ENCODE measurements around the gene ADORA1. TPM values are rescaled to one million over a fixed set of nuclear protein-coding genes. Genes with fewer than 3 reads are reported as not detected.

Gene ADORA1
- total and polyA plus RNA-seq, 2 experiments from 2014 or later, result 8.5 to 22.2 TPM

DNA sequence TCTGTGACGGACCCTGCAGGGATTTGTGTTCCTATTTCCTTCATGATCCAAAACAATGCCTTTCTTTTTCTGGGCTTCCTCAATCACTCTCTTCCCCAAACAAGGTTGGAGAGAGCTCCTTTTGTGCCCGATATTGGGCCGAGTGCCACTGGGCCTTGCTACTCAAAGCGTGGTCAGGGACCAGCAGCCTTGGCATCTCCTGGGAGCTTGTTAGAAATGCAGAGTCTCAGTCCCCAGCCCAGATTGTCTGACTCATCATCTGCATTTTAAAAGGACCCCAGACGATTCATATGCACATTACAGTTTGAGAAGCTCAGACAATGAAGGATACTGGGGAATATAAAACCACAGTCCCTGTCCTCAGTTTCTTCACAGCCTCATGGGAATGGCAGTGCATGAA lies 19.9 kb downstream of the ADORA1 start:
- TF ChIP-seq, protein P1, sequence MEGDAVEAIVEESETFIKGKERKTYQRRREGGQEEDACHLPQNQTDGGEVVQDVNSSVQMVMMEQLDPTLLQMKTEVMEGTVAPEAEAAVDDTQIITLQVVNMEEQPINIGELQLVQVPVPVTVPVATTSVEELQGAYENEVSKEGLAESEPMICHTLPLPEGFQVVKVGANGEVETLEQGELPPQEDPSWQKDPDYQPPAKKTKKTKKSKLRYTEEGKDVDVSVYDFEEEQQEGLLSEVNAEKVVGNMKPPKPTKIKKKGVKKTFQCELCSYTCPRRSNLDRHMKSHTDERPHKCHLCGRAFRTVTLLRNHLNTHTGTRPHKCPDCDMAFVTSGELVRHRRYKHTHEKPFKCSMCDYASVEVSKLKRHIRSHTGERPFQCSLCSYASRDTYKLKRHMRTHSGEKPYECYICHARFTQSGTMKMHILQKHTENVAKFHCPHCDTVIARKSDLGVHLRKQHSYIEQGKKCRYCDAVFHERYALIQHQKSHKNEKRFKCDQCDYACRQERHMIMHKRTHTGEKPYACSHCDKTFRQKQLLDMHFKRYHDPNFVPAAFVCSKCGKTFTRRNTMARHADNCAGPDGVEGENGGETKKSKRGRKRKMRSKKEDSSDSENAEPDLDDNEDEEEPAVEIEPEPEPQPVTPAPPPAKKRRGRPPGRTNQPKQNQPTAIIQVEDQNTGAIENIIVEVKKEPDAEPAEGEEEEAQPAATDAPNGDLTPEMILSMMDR (IDR thresholded peaks at IDR 0.05; ENCODE audit: low read depth, low read length), result no peak
- no peaks in the 10 kb centered on the region for H3K9me3 ChIP-seq (ENCODE audit: low read depth)

DNA sequence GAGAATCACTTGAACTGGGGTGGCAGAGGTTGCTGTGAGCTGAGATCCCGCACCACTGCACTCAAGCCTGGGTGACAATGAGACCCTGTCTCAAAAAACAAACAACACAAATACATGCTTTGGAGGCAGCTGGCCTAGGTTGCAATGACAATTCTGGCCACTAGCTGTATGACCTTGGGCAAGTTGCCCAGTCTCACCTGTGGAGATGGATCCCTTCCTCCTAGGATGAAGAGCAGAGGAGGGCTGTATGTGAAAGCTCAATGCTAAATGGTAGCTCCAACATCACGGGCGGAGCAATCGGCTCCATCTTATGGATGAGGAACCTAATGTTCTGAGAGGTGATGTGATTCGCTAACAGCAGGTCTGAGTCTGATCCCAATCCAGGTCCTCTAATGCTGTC lies 20.6 kb downstream of the ADORA1 start:
- H3K4me1 ChIP-seq (ENCODE audit: low read depth), result peaks cover 56% of the 10 kb centered on the region
- TF ChIP-seq, protein P1 (IDR thresholded peaks at IDR 0.05; ENCODE audit: low read depth, low read length), result peak; percentile 21
- peak overlapping the region; percentile 72 for H3K27ac ChIP-seq
- H3K27me3 ChIP-seq, result no peaks in the 10 kb centered on the region
- no peaks in the 10 kb centered on the region for H3K9me3 ChIP-seq (ENCODE audit: low read depth)
- DNase-seq (ENCODE audit: low read depth in 1 of 2, low spot score in 1 of 2), result no peak
- H3K4me3 ChIP-seq, result no peak overlapping the region
- H3K36me3 ChIP-seq, result no peaks in the 10 kb centered on the region

More for the DNA sequence above, 19.9 kb downstream of the ADORA1 start:
- H3K27ac ChIP-seq, result no peak overlapping the region
- no peaks in the 10 kb centered on the region for H3K27me3 ChIP-seq
- H3K36me3 ChIP-seq, result no peaks in the 10 kb centered on the region
- H3K4me1 ChIP-seq (ENCODE audit: low read depth), result peaks cover 48% of the 10 kb centered on the region
- H3K4me3 ChIP-seq, result no peak overlapping the region
- no peak for DNase-seq (ENCODE audit: low read depth in 1 of 2, low spot score in 1 of 2)

DNA sequence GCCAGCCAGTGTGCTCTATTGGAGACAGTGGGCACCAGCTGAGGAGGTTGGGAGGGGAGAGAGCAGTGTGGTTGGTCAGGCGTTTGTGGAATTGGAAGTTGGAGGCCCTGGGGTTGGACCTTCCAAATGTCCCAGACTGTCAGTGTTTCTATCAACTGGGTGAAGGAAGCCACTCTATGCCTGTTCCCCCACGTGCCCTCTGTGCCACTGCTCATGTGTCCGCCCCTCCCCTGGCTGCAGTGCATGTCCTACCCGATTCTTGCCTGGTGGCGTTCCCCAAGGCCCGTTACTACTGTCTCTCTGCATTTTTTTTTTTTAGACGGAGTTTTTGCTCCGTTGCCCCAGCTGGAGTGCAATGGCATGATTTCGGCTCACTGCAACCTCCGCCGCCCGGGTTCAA lies 21.1 kb downstream of the ADORA1 start:
- H3K27me3 ChIP-seq, result no peaks in the 10 kb centered on the region
- DNase-seq (ENCODE audit: low read depth in 1 of 2, low spot score in 1 of 2), result no peak
- TF ChIP-seq, protein P1 (IDR thresholded peaks at IDR 0.05; ENCODE audit: low read depth, low read length), result no peak
- H3K4me1 ChIP-seq (ENCODE audit: low read depth), result peaks cover 60% of the 10 kb centered on the region
- no peak overlapping the region for H3K4me3 ChIP-seq
- H3K36me3 ChIP-seq, result no peaks in the 10 kb centered on the region
- no peaks in the 10 kb centered on the region for H3K9me3 ChIP-seq (ENCODE audit: low read depth)
- peak overlapping the region; percentile 72 for H3K27ac ChIP-seq

DNA sequence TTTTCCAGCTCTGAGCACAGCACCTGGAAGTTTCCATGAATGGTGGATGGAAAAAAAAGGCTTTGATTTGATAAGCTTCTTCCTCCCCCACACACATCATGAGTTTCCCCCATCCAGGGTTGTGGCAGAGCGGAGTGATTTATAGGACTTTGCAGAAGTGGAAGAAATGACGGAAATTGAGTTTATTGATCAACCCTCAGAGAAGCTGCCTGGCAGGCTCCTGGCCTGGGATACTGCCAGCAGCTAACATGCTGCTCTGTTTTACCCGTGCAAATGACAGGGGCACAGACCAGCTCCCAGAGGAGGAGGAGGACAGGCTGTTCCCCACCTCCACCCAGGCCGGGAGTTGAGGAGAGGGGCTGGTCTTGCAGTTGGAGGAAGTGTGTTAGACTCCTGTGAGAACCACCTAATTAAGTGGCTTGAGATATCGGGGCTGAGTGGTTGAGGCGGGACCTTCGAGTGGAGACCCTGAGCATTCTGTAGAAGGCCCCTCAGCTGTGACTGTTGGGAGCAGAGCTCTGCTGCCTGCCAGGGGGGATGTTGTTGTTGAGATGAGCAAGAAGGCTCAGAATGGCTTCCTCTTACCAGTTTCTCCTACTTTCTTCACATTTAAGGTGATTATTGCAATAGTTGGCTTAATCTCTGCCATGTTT lies 21.8 kb downstream of the ADORA1 start:
- peak in 1 of 2 donors; percentile 73 for DNase-seq (ENCODE audit: low read depth in 1 of 2, low spot score in 1 of 2)
- Histone ChIP-seq H3K9me3 (ENCODE audit: low read depth) (no peaks in the 10 kb centered on the region), H3K36me3 (no peaks in the 10 kb centered on the region), H3K27me3 (no peaks in the 10 kb centered on the region), H3K4me3 (no peak overlapping the region), H3K4me1 (ENCODE audit: low read depth) (peaks cover 67% of the 10 kb centered on the region), H3K27ac (peak overlapping the region; percentile 72)
- TF ChIP-seq, protein P1 (IDR thresholded peaks at IDR 0.05; ENCODE audit: low read depth, low read length), result no peak

DNA sequence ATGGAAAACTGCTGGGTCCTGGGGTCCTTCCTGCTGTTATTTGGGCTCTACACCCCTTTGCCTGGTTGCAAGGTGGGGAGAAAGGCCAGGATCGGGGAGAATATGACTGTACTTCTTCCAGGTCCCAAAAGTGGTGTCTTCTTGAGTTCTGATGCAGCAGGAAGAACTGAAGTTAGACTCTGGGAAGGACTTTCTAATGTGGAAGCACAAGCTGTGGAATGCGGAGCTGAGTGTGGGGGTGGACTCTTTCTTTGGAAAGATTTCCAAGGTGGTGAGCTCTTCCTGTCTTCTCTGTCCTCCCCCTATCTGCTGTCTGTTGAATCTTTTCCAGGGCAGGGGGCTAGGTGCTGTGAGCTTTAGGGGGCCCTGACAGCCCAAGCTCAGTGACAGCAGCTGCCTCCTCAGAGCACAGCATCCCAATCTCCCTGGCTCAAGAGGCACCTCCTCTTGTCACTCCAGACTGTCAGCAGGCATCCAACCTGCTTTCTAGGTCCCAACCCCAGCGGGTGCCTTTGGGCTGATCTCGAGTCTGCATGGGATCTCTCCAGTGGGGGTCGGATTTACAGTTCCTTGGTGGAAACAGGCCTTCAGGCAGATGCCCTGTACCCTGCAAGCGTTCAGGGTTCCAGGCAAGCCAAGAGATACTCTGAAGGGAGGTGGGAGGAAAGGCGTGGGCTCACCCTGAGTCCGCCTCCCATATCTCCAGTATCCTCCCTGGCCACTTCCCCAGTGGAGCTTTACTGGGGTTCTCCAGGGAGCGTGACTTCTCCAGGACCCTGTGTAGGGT lies 23.2 kb downstream of the ADORA1 start:
- H3K4me1 ChIP-seq (ENCODE audit: low read depth), result peaks cover 62% of the 10 kb centered on the region
- no peaks in the 10 kb centered on the region for H3K9me3 ChIP-seq (ENCODE audit: low read depth)
- no peaks in the 10 kb centered on the region for H3K27me3 ChIP-seq
- DNase-seq (ENCODE audit: low read depth in 1 of 2, low spot score in 1 of 2), result no peak
- TF ChIP-seq, protein P1 (IDR thresholded peaks at IDR 0.05; ENCODE audit: low read depth, low read length), result no peak
- H3K36me3 ChIP-seq, result no peaks in the 10 kb centered on the region
- H3K4me3 ChIP-seq, result no peak overlapping the region
- peak overlapping the region; percentile 32 for H3K27ac ChIP-seq

Data from cardiac muscle cell (in vitro differentiated cells and primary cell).